NCI-H1105 (cell line): ENCODE results near the gene ITPRID2.

Experiments
- DNase-seq: peaks from one replicate; lab custom pipeline; 2025; lab: John Stamatoyannopoulos, UW

Gene ITPRID2

GRCh38 chr2:181882246-181883020, 9.1 kb upstream of the ITPRID2 start:
- no peak for DNase-seq

- DNase-seq: no peak
Observed at GRCh38 chr2:181884601-181885000, 6.9 kb upstream of the ITPRID2 start.

- DNase-seq: no peak
Observed at GRCh38 chr2:181885096-181885495, 6.4 kb upstream of the ITPRID2 start.

- DNase-seq: no peak
Observed at GRCh38 chr2:181886192-181886591, 5.3 kb upstream of the ITPRID2 start.

GRCh38 chr2:181887045-181887444, 4.5 kb upstream of the ITPRID2 start:
- DNase-seq: no peak

- DNase-seq: no peak
Observed at GRCh38 chr2:181889776-181890175, 1.8 kb upstream of the ITPRID2 start.

- no peak for DNase-seq
Observed at GRCh38 chr2:181890271-181890670, 1.3 kb upstream of the ITPRID2 start.

- DNase-seq: peak; percentile 44
Observed at GRCh38 chr2:181891966-181892798, 652 bp downstream of the ITPRID2 start.

- no peak for DNase-seq
Observed at GRCh38 chr2:181892799-181893435, 1.4 kb downstream of the ITPRID2 start.

GRCh38 chr2:181894381-181894780, 2.9 kb downstream of the ITPRID2 start:
- DNase-seq: no peak

- no peak for DNase-seq
Observed at GRCh38 chr2:181895818-181896217, 4.3 kb downstream of the ITPRID2 start.

- DNase-seq: no peak
Observed at GRCh38 chr2:181896286-181896685, 4.8 kb downstream of the ITPRID2 start.

- DNase-seq: no peak
Observed at GRCh38 chr2:181900007-181900651, 8.6 kb downstream of the ITPRID2 start.

- no peak for DNase-seq
Observed at GRCh38 chr2:181902625-181903024, 11.1 kb downstream of the ITPRID2 start.

- no peak for DNase-seq
Observed at GRCh38 chr2:181904022-181904632, 12.6 kb downstream of the ITPRID2 start.

- no peak for DNase-seq
Observed at GRCh38 chr2:181907057-181907456, 15.5 kb downstream of the ITPRID2 start.

GRCh38 chr2:181907635-181908034, 16.1 kb downstream of the ITPRID2 start:
- no peak for DNase-seq

- no peak for DNase-seq
Observed at GRCh38 chr2:181910028-181910831, 18.7 kb downstream of the ITPRID2 start.

- DNase-seq: no peak
Observed at GRCh38 chr2:181911830-181912229, 20.3 kb downstream of the ITPRID2 start.

GRCh38 chr2:181915102-181915501, 23.6 kb downstream of the ITPRID2 start:
- no peak for DNase-seq
